ENCODE results near the gene SRD5A3.

DNA sequence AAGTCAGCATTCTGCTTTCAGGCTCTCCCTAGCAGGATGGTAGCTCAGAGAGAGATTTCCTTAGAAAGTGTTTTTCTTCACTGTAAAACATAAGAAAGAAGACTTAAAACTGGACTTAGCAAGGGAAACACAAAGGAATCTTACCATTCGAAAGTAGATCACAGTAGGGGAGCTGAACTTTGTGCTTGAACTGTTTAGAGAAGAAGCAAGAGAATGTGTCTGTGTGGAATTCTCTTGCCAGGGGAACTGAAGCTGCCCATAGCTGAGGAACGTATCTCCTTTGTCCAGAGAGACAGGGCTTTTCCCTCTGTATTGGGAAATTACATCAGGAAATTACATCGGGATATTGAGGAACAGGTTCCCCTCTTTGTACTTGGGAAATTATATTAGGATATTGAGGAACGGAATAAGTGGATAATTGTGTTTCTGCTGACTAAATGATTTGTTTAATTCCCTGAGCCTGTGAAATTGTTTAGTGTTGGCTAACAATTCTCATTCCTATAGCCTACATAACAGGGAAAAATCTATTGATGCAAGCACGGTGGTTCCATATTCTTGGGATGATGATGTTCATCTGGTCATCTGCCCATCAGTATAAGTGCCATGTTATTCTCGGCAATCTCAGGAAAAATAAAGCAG lies 21.2 kb downstream of the SRD5A3 start:
- TF ChIP-seq POLR2AphosphoS5 (IDR thresholded peaks at IDR 0.05), result no peak
- TF ChIP-seq, protein P1, sequence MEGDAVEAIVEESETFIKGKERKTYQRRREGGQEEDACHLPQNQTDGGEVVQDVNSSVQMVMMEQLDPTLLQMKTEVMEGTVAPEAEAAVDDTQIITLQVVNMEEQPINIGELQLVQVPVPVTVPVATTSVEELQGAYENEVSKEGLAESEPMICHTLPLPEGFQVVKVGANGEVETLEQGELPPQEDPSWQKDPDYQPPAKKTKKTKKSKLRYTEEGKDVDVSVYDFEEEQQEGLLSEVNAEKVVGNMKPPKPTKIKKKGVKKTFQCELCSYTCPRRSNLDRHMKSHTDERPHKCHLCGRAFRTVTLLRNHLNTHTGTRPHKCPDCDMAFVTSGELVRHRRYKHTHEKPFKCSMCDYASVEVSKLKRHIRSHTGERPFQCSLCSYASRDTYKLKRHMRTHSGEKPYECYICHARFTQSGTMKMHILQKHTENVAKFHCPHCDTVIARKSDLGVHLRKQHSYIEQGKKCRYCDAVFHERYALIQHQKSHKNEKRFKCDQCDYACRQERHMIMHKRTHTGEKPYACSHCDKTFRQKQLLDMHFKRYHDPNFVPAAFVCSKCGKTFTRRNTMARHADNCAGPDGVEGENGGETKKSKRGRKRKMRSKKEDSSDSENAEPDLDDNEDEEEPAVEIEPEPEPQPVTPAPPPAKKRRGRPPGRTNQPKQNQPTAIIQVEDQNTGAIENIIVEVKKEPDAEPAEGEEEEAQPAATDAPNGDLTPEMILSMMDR (IDR thresholded peaks at IDR 0.05), result no peak
